ENCODE measurements around the gene DYSF.

Gene DYSF

GRCh38 chr2:71578767-71579342, 125.5 kb downstream of the DYSF start:
- DNase-seq = no peak

GRCh38 chr2:71581026-71581425, 127.7 kb downstream of the DYSF start:
- DNase-seq = no peak

DNA sequence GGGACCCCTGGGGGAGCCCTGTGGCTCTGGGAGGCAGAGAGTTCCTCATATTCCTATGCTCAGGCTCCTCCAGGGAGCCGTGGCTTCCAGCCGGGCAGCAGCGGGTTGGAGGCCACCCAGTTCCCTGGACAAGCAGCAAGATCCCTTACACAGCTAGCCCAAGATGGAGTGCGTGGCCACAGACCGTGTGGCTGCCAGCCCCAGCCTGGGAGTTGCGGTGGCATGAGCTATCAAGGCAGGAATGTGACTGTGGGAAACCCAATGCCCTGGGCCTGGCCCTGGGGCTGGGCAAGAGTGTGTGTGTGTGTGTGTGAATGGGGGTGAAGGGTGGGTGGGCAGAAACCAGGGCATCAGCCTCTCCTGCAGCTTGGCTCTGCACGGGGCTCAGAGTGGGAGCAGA, 130.5 kb downstream of the DYSF start:
- no peak for DNase-seq

DNA sequence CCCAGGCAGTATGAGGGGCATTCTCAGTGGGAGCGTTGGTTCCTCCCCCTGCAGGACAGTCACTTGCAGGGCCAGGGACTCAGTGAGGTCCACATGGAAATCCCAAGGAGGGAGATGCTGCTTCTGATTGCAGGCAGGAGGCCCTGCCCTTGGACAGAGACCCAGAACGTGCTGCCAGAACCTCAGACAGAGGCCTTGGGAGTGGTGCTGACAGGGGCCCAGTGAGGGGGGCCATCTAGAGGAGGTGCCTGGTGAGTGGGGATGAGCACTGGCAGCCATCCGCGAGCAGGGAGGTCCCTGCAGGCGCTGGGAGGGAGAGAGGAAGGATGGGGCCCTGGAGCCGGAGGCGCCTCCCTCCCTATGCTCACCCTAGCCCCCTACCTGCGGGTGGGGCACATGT, 133.1 kb downstream of the DYSF start:
- no peak for DNase-seq

GRCh38 chr2:71587509-71588073, 134.2 kb downstream of the DYSF start:
- no peak for DNase-seq

DNA sequence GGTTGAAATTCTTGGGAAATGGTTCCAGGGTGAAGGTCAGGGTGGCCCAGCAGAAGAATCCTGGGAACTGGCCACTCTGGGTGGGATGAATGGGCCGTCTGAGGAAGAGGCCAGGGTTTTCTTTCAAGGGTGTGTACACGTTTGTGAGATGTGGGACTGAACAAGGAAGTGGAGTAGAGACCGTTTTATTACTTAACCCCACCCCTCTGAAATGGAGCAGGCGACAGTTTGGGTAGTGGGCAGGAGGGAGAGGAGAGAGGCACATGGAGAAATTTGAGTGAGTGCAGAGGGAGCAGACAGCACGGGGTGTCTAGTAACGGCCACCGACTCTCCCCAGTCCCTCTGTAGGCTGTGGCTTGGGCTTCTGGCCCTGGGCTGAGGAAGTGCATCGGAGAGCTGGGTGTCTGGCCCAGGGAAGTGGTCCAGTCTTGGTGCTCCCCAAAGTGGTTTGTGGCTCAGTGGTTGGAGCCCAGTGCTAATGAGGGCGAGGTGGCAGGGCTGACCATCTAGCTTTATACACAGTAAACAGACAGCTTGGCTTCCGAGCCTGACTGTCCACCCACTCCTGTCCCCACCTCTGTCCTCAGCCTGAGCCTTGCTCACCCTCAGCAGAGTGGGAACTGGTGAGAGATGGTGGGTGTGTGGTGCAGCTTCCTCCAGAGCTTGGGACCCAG, 135.3 kb downstream of the DYSF start:
- no peak for DNase-seq

DNA sequence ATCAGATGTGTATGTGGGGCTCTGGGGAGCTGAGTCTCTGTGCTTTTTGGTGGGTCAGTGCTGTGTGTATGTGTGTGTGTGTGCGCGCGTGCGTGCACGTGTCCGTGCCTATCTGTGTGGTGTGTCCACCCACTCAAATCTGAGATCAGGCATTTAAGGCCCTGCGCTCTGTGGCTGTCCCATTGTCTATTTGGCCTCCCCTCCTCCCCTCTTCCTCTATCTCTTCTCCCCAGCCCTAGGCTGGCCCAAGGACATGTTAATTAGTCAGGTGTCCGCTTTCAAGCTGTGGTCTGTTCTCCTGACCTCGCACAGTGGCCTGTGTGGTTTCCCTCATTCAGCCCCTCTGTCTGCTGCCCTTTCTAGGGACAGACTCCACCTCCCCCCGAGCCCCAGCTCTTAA, 136.4 kb downstream of the DYSF start:
- no peak for DNase-seq

DNA sequence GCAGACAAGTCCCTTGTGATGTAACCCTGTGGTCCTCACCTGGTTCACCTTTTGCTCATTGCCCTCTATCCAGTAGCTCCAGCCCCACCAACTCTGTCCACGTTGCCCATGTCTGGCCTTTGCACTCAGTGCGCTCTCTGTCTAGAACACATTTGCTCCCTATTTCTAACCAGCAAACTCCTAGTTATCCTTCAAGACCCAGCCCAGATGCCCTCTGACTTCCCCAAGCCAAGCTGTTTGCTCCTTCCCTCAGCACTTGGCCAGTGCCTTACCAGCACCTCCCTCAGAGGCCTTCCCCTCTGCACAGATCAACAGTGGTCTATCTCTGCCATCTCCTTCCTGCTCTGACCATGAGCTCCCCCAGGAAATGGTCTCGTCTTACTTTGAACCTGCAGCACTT, 137.7 kb downstream of the DYSF start:
- no peak for DNase-seq

GRCh38 chr2:71592181-71592711, 138.9 kb downstream of the DYSF start:
- DNase-seq = no peak

GRCh38 chr2:71595569-71595968, 142.2 kb downstream of the DYSF start:
- no peak for DNase-seq

- DNase-seq = no peak
These were observed 142.7 kb downstream of the DYSF start for GRCh38 chr2:71596011-71596410.

- DNase-seq = no peak
These were observed 144.4 kb downstream of the DYSF start for GRCh38 chr2:71597756-71598155.

DNA sequence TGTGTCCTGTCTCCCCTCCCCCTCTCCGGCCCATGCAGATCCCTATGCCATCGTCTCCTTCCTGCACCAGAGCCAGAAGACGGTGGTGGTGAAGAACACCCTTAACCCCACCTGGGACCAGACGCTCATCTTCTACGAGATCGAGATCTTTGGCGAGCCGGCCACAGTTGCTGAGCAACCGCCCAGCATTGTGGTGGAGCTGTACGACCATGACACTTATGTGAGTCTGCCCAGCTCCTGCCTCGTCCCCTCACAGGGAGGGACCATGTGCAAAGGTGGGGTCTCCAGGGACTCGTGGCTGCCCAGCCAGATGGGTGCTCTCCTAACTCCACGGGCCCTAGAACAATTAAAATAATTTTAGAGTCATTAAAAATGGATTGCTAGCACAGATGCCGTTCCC, 145.2 kb downstream of the DYSF start:
- no peak for DNase-seq

DNA sequence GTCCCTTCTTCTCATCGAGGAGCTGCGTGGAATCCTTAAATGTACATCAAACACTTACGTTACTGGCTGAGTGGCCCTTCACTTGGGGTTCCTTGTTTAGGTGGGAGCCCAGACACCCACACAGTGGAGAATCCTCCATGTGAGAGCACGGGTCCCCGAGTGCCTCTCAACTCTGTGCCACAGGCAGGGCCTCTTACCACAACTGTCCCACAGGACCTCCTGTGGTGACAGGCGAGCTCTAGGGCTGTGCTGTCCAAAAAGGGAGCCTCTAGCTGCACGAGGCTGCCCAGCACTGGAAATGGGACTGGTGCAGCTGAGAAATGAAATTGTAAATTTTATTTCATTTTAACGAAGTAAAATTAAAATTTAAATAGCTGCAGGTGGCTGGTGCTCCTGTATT, 145.7 kb downstream of the DYSF start:
- DNase-seq = no peak

- DNase-seq = no peak
These were observed 146.4 kb downstream of the DYSF start for GRCh38 chr2:71599646-71600236.

DNA sequence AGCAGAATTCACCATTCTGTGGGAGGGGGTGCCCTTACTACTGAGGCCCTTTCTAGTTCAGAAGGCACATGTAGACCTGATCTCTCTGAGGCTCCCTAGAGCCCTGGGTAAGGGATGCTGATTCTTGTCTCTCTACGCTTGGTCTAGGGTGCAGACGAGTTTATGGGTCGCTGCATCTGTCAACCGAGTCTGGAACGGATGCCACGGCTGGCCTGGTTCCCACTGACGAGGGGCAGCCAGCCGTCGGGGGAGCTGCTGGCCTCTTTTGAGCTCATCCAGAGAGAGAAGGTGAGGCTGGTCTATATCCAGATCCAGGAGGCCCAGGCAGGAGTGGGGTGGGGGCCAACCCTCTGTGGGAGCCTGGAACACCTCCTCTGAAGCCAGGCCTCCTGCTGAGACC, 147.2 kb downstream of the DYSF start:
- no peak for DNase-seq

DNA sequence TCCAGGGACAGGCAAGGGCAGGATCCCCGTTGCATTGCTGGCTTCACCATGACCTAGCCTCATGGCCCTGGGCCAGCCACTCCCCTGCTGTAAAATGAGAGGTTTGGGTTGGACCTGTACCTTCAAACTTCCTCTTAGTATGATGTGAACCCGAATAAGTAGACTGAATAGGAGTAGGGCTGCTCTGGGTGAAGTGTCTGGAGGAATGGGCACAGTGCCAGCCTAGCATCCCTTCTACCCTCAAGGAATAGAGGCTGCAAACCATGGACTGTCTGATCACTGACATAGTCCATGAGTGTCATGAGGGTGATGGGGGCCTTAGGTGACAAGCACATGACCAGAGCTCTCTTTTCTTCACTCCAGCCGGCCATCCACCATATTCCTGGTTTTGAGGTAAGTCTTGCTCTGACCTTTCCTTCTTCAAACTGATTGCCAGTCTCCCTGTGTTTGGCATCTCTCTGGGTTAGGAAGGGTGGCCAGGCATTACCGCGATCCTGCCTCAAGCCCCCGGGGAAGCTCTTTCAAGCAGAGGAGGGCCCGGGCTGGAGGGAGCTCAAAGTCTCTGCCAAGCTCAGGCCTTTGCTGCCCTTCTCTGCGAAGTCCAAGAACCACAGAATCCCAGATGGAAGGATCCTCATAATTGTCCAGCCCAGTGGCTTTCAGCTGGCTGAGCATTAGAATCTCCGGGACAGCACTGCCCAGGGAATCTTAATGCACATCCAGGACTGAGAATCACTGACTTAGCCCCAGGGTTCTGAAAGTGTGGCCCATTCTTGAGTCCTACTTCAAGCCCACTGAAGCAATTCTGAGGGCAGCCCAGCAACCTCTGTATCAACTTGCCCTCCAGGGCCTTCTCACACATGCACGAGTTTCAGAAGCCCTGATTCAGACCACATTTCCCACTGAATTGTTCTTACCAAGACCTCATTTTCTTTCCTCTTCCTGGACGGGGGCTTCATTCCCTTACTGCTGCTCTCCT, 148.1 kb downstream of the DYSF start:
- no peak for DNase-seq

DNA sequence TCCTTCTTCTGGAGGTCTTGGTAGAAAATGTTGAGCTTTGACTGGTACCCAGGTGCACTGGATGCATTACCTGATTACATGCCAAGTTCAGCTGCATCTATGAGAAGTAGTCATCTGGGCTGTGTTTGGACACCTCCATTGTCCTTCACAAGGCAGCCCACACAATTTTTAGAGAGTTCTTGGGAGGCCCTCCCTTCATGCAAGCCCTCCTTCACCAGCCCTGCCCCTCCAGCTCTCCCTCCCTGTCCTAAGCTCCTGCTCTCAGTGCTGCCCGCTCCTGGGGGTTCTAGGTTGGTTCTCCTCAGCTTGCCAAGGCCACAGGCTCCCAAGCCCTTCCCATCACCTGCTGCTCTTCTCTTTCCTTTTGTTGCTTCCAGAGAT, 148.7 kb downstream of the DYSF start:
- no peak for DNase-seq

DNA sequence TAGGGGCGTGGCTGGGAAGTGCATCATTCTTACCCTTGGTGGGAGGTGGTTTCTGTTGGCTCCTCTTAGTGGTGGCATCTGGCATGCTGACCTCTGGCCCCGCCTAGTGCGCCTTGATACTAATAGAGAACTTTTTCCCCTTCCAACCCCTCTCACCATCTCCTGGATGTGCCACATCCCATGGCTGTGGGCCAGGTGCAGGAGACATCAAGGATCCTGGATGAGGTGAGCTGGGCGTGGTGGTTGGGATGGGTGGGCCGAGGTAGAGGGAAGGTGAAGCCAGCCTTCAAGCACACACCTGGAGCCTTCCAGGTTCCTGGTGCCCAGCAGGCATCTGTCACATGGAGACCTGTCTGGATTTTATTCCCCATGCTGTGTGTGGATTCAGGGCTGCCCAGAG, 149.2 kb downstream of the DYSF start:
- no peak for DNase-seq

GRCh38 chr2:71603311-71603811, 150.0 kb downstream of the DYSF start:
- DNase-seq = no peak

- DNase-seq = no peak
These were observed 150.7 kb downstream of the DYSF start for GRCh38 chr2:71603851-71604725.

DNA sequence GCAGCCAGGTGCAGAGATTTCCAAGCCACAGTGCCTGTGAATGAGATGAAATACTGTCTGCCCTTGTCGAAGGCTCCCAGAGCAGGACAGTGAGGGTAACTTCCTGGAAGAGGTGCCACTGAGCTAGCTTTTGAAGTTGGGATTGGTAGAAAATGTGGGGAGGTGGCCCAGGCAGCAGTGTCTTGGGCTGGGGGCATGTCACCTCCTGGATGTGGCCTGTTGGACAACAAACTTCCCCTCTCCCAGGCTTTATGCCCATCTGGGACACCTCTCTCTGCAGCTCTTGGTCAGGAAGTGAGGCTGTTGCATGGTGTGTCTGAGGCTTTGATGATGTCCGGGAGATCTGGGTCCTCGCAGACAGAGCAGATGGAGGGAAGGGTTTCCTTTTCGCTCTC, 151.4 kb downstream of the DYSF start:
- DNase-seq = no peak

All from stimulated activated CD4-positive, alpha-beta T cell treated with anti-CD3 and anti-CD28 coated beads, Interleukin-2, amount 100 ng/mL, for 48 hours (primary cell).